GM12892 (cell line): ENCODE data around the gene ALDH2.

ENCODE experiments used
- DNase-seq: peaks from one replicate; pipeline ENCODE4 v3.0.0; 2011; ENCODE audit not compliant: insufficient read length
- FAIRE-seq: peaks from 2 replicates; lab custom pipeline; 2011; peaks lifted over from hg19 to GRCh38; lab: Jason Lieb, UNC
- POLR2A ChIP-seq: IDR thresholded peaks from 2 replicates; pipeline ENCODE4 v1.6.1; 2011; ENCODE audit warnings: low read depth, low read length, control low read depth
- POLR2AphosphoS5 ChIP-seq: IDR thresholded peaks from 2 replicates; pipeline ENCODE4 v1.6.1; 2011; ENCODE audit warnings: low read depth, low read length, control low read depth
- TAF1 ChIP-seq: IDR thresholded peaks from 2 replicates; pipeline ENCODE4 v1.6.1; 2011; ENCODE audit warnings: low read depth, mild to moderate bottlenecking, control low read depth, low read length, borderline replicate concordance

ALDH2 gene

DNA sequence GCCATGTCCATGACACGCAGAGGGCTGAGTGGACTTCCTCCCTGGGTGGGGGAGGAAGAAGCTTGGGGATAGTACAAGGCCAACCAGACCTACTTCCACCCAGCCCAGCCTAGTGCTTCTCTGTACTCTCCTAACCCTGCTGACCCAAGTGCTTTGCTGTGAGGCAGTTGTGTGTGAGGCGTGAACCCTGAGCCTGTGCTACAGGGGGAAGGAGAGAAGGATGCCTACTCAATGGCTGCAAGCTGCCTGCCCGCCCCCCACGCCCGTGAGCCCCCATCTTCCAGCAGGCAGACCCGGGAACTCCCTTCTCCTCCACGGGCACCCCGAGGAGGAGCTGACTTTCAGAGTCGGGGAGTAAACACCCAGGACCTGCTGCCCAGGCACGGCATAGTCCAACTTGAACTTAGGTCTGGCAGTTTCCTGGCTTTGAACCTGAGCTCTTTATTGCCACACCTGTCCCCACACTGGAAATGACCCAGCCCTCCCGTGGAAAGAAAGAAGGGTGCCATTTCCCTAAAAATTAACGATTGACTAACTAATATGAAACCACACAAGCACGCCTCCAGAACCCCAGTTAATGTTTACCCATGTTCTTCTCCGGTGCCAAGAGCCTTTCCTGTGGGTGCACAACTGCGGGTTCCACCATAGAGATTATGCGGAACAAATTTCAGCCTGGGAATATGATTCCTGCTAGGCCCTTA, 10.8 kb downstream of the ALDH2 start:
- TF ChIP-seq POLR2A, result no peak
- TF ChIP-seq POLR2AphosphoS5, result no peak
- no peak for TF ChIP-seq TAF1
- DNase-seq (no peak), FAIRE-seq (no peak)

DNA sequence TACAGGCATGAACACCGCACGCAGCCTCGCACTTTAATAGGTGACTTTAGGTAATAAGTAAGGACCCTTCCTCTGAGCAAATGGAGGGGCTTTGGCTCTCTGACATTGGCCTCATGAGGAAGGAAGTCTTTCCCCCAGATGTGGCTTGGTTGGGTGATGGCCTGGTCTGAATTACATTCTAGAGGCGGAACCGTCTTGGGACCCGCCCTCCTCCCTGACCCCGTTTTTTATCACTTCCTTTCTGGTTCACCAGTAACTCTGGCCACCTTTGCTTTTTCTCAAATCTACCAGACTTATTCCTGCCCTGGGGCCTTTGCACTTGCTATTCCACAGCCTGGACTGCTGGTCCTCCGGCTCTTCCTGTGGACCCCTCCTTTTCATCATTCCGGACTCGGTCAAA, 13.4 kb downstream of the ALDH2 start:
- no peak for TF ChIP-seq POLR2AphosphoS5
- no peak for TF ChIP-seq POLR2A
- no peak for TF ChIP-seq TAF1
- DNase-seq (no peak), FAIRE-seq (no peak)

DNA sequence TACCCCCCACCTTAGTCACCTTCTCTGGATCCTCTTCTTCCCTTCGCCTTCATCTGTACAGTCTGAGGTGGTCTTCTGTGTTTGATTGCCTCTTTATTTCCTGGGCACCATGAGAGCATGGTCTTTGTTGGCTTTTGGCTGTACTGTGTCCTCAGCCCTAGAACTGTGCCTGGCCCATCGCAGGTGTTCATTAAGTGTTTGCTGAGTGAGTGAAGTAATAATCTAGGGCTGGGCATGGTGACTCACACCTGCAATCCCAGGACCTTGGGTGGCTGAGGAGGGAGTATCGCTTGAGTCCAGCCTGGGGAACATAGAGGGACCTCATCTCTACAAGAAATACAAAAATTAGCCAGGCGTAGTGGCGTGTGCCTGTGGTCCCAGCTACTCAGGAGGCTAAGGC, 13.9 kb downstream of the ALDH2 start:
- DNase-seq (no peak), FAIRE-seq (no peak)
- no peak for TF ChIP-seq POLR2A
- TF ChIP-seq TAF1, result no peak
- TF ChIP-seq POLR2AphosphoS5, result no peak

DNA sequence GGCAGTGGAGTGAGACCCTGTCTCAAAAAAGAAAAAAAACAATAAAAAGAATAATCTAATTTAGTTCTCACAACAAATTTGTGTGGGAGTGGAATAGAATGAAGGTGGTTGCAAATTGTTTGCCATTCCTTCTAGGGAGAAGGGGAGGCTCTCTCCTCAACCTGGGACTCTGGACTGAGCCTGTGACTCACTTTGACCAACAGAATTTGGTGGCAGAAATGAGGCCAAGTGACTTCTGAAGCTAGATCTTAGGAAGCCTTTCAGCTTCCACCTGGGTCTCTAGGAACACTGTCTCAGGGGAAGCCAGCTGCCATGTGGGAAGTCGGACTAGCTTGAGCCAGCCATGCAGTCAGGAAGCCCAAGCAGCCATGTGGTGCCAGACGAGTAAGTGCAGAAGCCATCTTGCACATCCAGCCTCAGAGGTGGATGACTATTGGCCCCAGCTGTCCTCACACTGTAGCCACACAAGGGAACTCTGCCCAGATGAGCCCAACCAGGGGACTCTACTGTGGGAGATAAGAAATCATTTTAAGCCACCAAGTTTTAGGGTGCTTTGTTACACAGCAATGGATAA, 14.4 kb downstream of the ALDH2 start:
- FAIRE-seq (no peak), DNase-seq (no peak)
- TF ChIP-seq POLR2AphosphoS5, result no peak
- no peak for TF ChIP-seq TAF1
- no peak for TF ChIP-seq POLR2A

DNA sequence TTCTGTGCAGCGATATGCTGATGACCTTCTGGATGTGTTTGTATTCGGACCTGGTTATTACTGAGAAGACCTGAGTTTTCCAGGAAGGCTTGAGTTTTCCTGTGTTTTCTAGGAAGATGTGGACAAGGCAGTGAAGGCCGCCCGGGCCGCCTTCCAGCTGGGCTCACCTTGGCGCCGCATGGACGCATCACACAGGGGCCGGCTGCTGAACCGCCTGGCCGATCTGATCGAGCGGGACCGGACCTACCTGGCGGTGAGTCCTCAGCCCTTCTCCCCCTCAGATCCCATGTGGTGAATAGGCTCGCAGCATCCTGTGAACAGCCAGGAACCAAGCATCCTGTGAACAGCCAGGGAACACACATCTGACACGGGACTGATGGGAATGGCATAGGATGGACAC, 16.3 kb downstream of the ALDH2 start:
- TF ChIP-seq POLR2A, result no peak
- FAIRE-seq (no peak), DNase-seq (no peak)

DNA sequence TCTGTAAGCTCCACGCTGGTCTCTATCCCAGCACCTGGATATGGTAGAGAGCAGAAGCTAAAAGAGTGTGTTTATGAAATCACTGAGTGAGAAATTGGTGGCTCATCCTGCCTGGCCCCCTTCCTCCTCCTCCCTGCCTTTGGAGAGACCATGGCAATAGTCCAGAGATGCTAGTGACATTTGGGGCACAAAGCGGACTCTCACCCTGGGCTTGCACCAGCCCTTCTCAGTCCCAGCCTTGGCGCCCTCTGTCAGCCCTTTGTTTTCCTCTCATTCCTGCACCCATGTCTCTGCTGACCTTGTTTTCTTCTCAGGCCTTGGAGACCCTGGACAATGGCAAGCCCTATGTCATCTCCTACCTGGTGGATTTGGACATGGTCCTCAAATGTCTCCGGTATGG, 18.2 kb downstream of the ALDH2 start:
- DNase-seq (no peak), FAIRE-seq (no peak)
- TF ChIP-seq TAF1, result no peak
- no peak for TF ChIP-seq POLR2A
- TF ChIP-seq POLR2AphosphoS5, result no peak

DNA sequence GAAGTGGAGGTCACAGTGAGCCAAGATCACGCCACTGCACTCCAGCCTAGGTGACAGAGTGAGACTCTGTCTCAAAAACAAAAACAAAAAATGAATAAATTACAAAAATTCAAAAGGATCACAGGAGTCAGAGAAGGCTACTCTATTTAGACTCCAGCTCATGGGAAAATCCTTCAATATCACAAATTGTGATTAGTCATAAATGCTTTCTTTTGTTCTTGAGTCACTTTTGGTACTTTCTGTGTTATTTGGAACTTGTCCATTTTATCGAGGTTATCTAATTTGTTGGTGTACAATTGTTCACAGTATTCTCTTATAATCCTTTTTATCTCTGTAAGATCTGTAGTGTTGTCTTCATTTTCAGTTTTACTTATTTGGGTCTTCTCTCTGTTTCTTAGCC, 18.9 kb downstream of the ALDH2 start:
- DNase-seq, result no peak
- TF ChIP-seq POLR2A (no peak), POLR2AphosphoS5 (no peak)
- FAIRE-seq, result no peak

DNA sequence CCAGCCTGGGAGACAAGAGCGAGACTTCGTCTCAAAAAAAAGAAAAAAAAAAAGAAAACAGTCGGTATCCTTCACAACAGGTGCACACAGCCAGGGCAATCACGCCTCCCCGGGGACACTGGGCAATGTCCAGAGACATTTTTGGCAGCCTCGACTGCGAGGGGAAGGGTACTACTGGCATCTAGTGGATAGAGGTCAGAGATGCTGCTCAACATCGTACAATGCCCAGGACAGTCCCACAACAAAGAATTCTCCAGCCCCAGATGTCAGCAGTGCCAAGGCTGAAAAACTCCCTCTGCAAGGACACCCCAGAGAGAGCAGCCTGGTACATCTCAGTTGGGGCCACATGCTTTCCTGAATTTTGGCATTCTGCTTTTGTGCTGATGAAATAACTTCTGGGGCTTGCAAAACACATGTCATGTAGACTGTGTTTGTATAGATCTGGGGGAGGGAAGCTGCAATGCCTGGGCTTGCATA, 21.5 kb downstream of the ALDH2 start:
- FAIRE-seq, result no peak
- TF ChIP-seq TAF1, result no peak
- TF ChIP-seq POLR2A, result no peak
- no peak for TF ChIP-seq POLR2AphosphoS5

DNA sequence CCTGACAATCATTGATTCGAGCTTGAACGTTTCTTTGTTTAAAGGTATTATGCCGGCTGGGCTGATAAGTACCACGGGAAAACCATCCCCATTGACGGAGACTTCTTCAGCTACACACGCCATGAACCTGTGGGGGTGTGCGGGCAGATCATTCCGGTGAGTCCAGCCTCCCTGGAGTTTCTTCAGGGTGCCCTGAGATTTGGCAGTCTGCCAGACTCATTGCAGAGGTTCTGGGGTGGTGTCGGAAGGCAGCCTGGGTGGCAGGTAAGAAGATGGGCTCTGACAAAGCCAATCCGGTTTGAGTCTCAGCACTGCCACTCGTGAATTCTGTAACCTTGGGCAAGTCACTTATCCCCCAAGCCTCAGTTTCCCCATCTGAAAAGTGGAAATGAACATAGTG, 23.0 kb downstream of the ALDH2 start:
- no peak for FAIRE-seq
- no peak for DNase-seq
- TF ChIP-seq TAF1 (no peak), POLR2A (no peak)

More for the DNA sequence above, 21.5 kb downstream of the ALDH2 start:
- no peak for DNase-seq

DNA sequence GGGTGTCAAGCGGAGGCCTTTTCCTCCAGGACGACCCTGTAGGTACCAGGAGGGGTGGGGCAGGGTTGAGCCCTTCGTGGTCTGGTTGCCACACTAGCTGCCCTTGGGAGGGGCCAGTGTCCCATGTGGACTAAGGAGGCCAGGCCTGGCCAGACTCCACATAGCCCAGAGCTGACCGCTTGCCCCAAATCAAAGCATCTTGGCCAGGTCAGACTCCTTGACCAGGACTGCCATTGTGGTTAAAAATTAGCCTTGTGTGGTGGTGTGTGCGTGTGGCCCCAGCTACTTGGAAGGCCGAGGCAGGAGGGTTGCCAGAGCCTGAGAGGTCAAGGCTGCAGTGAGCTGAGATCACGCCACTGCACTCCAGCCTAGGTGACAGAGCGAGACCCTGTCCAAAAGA, 24.8 kb downstream of the ALDH2 start:
- no peak for FAIRE-seq

DNA sequence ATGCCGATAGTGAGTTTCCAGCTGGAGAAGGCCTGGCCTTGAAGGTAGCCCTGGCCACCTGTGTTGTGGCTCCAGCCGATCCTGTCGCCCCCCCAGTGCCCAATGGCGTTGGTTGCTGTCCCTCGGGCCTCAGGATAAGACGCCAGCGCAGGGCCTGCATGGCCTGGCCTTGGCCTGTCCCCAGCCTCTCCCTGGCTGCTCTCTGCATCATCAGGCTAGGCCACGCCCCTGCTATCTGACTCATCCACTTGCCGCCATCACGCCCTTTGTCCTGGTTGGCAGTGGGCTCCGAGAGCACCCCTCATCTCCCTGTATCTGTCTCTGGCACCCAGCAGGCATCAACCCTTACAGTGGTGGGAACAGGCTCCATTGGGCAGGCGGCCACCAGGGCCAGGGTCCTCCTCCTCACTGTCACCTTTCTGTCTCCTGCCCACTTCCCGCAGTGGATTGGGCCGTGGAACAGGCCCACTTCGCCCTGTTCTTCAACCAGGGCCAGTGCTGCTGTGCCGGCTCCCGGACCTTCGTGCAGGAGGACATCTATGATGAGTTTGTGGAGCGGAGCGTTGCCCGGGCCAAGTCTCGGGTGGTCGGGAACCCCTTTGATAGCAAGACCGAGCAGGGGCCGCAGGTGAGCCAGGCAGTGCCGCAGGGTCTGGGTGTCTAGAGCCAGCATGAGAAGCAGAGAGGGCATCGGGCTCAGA, 25.6 kb downstream of the ALDH2 start:
- DNase-seq (no peak), FAIRE-seq (no peak)
- no peak for TF ChIP-seq POLR2AphosphoS5
- TF ChIP-seq TAF1, result no peak
- TF ChIP-seq POLR2A, result no peak

More for the DNA sequence above, 24.8 kb downstream of the ALDH2 start:
- DNase-seq, result no peak
- TF ChIP-seq TAF1 (no peak), POLR2AphosphoS5 (no peak), POLR2A (no peak)

DNA sequence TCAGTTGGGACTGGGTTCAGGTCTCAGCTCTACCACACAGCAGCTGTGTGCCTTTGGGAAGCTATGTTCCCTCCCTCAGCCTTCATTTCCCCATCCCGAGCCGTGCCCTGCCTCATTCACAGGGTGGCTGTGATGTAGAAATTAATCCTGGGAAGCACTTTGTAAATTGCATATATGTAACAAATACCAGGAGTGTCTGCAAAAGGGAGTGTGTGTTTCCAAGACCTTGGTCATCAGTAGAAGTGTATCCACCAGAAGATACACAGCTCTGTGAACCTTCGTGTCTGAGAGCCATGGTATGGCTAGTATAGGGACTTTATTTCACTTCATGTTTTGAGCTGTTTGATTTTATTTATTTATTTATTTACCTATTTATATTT, 26.1 kb downstream of the ALDH2 start:
- DNase-seq (no peak), FAIRE-seq (no peak)
- TF ChIP-seq TAF1 (no peak), POLR2A (no peak), POLR2AphosphoS5 (no peak)
